Keratinocyte (primary cell): ENCODE measurements around the gene CHMP2B. TPM values are rescaled to one million over a fixed set of nuclear protein-coding genes. Genes with fewer than 3 reads are reported as not detected.
"Not testable (repeated sequence)": the region's sequence is repeated elsewhere in the genome, so short reads cannot be mapped to it uniquely, and the experiment has no call there.

Experiments
- DNase-seq: peaks from one replicate; pipeline ENCODE4 v3.0.0-alpha.2; 2011; ENCODE audit warnings: low read depth, missing footprints, low spot score
- FAIRE-seq: peaks from 2 replicates; lab custom pipeline; 2011; peaks lifted over from hg19 to GRCh38; lab: Jason Lieb, UNC
- H2AFZ ChIP-seq: 2 replicates; pipeline ENCODE4 v1.6.0; 2012; ENCODE audit warnings: low read length, control low read depth, inconsistent platforms; ENCODE audit not compliant: control insufficient read depth
- H3K27ac ChIP-seq: 2 replicates; pipeline ENCODE4 v1.5.1; 2011; ENCODE audit warnings: low read length; ENCODE audit not compliant: control insufficient read depth, insufficient read depth
- H3K27me3 ChIP-seq: 3 replicates; pipeline ENCODE4 v1.6.0; 2011; ENCODE audit warnings: low read length; ENCODE audit not compliant: control insufficient read depth, insufficient read depth; ENCODE audit errors: extremely low read depth
- H3K36me3 ChIP-seq, 2 experiments: 2 replicates in 1 of 2; 3 replicates in 1 of 2; pipeline ENCODE4 v1.5.1; 2011; ENCODE audit warnings: low read length in 2 of 2, mild to moderate bottlenecking in 1 of 2; ENCODE audit not compliant: control insufficient read depth in 2 of 2, insufficient read depth in 2 of 2; ENCODE audit errors: extremely low read depth in 1 of 2
- H3K4me1 ChIP-seq: 3 replicates; pipeline ENCODE4 v1.5.1; 2011; ENCODE audit warnings: low read length; ENCODE audit not compliant: control insufficient read depth, insufficient read depth; ENCODE audit errors: extremely low read depth
- H3K4me2 ChIP-seq: 3 replicates; pipeline ENCODE4 v1.6.0; 2011; ENCODE audit warnings: low read depth, low read length; ENCODE audit not compliant: control insufficient read depth, insufficient read depth; ENCODE audit errors: extremely low read depth
- H3K4me3 ChIP-seq, 3 experiments: fragments of 200-600 bp in 1 of 3; sonication (generic) in 1 of 3; 2 replicates in 2 of 3; 3 replicates in 1 of 3; pipeline ENCODE4 v1.5.1; 2011 to 2016; ENCODE audit warnings: low read length in 3 of 3, mild to moderate bottlenecking in 3 of 3, control low read depth in 2 of 3, inconsistent platforms in 1 of 3, low read depth in 1 of 3, mixed read lengths in 1 of 3, mixed run types in 1 of 3, moderate library complexity in 1 of 3; ENCODE audit not compliant: control insufficient read depth in 2 of 3, insufficient read depth in 2 of 3; ENCODE audit errors: extremely low read depth in 1 of 3
- H3K79me2 ChIP-seq: 2 replicates; pipeline ENCODE4 v1.6.0; 2012; ENCODE audit warnings: low read length; ENCODE audit not compliant: control insufficient read depth, insufficient read depth
- H3K9ac ChIP-seq: 3 replicates; pipeline ENCODE4 v1.6.0; 2011; ENCODE audit warnings: low read length; ENCODE audit not compliant: control insufficient read depth, insufficient read depth; ENCODE audit errors: extremely low read depth
- H3K9me1 ChIP-seq: 3 replicates; pipeline ENCODE4 v1.6.0; 2011; ENCODE audit warnings: low read length; ENCODE audit not compliant: control insufficient read depth, insufficient read depth; ENCODE audit errors: extremely low read depth
- H3K9me3 ChIP-seq: 2 replicates; pipeline ENCODE4 v1.5.1; 2012; ENCODE audit warnings: low read depth, low read length; ENCODE audit not compliant: control insufficient read depth
- H4K20me1 ChIP-seq: 3 replicates; pipeline ENCODE4 v1.6.0; 2011; ENCODE audit warnings: low read length; ENCODE audit not compliant: control insufficient read depth, insufficient read depth; ENCODE audit errors: extremely low read depth
- CTCF ChIP-seq, 3 experiments: IDR thresholded peaks in 1 of 3; conservative IDR thresholded peaks in 1 of 3; optimal IDR thresholded peaks in 1 of 3; 2 replicates in 2 of 3; 3 replicates in 1 of 3; pipeline versions ENCODE3 to v1.5.1; 2011; ENCODE audit warnings: low read length in 3 of 3, mild to moderate bottlenecking in 3 of 3, moderate library complexity in 2 of 3, control low read depth in 1 of 3, inconsistent platforms in 1 of 3; ENCODE audit not compliant: insufficient read depth in 2 of 3; ENCODE audit errors: extremely low read depth in 1 of 3
- EZH2 ChIP-seq: IDR thresholded peaks from one replicate; pipeline ENCODE4 v1.6.1; 2012; ENCODE audit warnings: inconsistent platforms, mild to moderate bottlenecking, low read length, moderate library complexity
- dilution Hi-C: fragments of 300-500 bp; cut with MboI; formaldehyde crosslinking; loops from one replicate; pipeline ENCODE4 v1.7.0; 2020; ENCODE audit warnings: low sequenced_read_pairs; ENCODE audit not compliant: extremely low pct_ligation_motif_present
- polyA plus RNA-seq, 5 experiments: library from polyadenylated mRNA; depleted of rRNA in 3 of 5; stranded (reverse) in 3 of 5; stranded (forward) in 1 of 5; unstranded in 1 of 5; fragments of >200 nt; gene quantifications; 1 replicate in 1 of 5; 2 replicates in 3 of 5; 3 replicates in 1 of 5; pipeline versions ENCODE4 v1.2.1 to v1.2.3, GENCODE V29; 2011 to 2012; ENCODE audit warnings: missing spikeins in 2 of 5, low read depth in 1 of 5, low replicate concordance in 1 of 5

The CHMP2B gene
- polyA plus RNA-seq, 1 donor (not counting 4 experiments of a cell fraction or from before 2014, with no cell fraction given), result 38.2 TPM

- no peaks in the 10 kb centered on the region for H3K27me3 ChIP-seq
- no peak for DNase-seq
- TF ChIP-seq EZH2 (no peak), CTCF (optimal IDR thresholded peaks at IDR 0.05 in 1 of 3, IDR thresholded peaks at IDR 0.05 in 1 of 3, conservative IDR thresholded peaks at IDR 0.05 in 1 of 3; ENCODE audit: extremely low read depth in 1 of 3, insufficient read depth in 2 of 3, low read length in 3 of 3) (no peak)
- H2AFZ ChIP-seq, result no peak overlapping the region
- dilution Hi-C loops, result no loop called here
- H3K9ac ChIP-seq, result no peak overlapping the region
- no peaks in the 10 kb centered on the region for H3K4me1 ChIP-seq
- H3K4me3 ChIP-seq, result no peak overlapping the region
- no peaks in the 10 kb centered on the region for H3K9me3 ChIP-seq
- H3K36me3 ChIP-seq, result peaks cover 0 to 2% of the 10 kb centered on the region in 2 experiments
- no peak overlapping the region for H3K4me2 ChIP-seq
- H3K27ac ChIP-seq, result no peak overlapping the region
- FAIRE-seq, result no peak
- no peaks in the 10 kb centered on the region for H3K9me1 ChIP-seq
- peaks cover 25% of the 10 kb centered on the region for H3K79me2 ChIP-seq
- no peaks in the 10 kb centered on the region for H4K20me1 ChIP-seq
Measured at GRCh38 chr3:87246662-87247429, 19.7 kb downstream of the CHMP2B start.

- H3K4me1 ChIP-seq, result no peaks in the 10 kb centered on the region
- TF ChIP-seq CTCF (optimal IDR thresholded peaks at IDR 0.05 in 1 of 3, IDR thresholded peaks at IDR 0.05 in 1 of 3, conservative IDR thresholded peaks at IDR 0.05 in 1 of 3; ENCODE audit: extremely low read depth in 1 of 3, insufficient read depth in 2 of 3, low read length in 3 of 3) (no peak), EZH2 (no peak)
- H3K9ac ChIP-seq, result no peak overlapping the region
- no peak overlapping the region for H3K27ac ChIP-seq
- no peak overlapping the region for H3K4me2 ChIP-seq
- no peaks in the 10 kb centered on the region for H3K27me3 ChIP-seq
- dilution Hi-C loops, result no loop called here
- no peak for DNase-seq
- no peaks in the 10 kb centered on the region for H3K9me1 ChIP-seq
- H3K79me2 ChIP-seq, result peaks cover 23% of the 10 kb centered on the region
- H3K9me3 ChIP-seq, result no peaks in the 10 kb centered on the region
- no peak for FAIRE-seq
- H3K4me3 ChIP-seq, result no peak overlapping the region
- no peaks in the 10 kb centered on the region for H4K20me1 ChIP-seq
- no peak overlapping the region for H2AFZ ChIP-seq
- peaks cover 0 to 4% of the 10 kb centered on the region in 2 experiments for H3K36me3 ChIP-seq
Measured at GRCh38 chr3:87247430-87247773, 20.3 kb downstream of the CHMP2B start.

GRCh38 chr3:87248231-87248630, 21.1 kb downstream of the CHMP2B start:
- H3K4me2 ChIP-seq, H3K36me3 ChIP-seq: not testable (repeated sequence)

More at GRCh38 chr3:87248231-87248630, 21.1 kb downstream of the CHMP2B start:
- H4K20me1 ChIP-seq, H2AFZ ChIP-seq, H3K9ac ChIP-seq, H3K4me1 ChIP-seq, H3K9me3 ChIP-seq, H3K9me1 ChIP-seq, FAIRE-seq, DNase-seq, dilution Hi-C loops, H3K4me3 ChIP-seq, H3K27ac ChIP-seq, H3K27me3 ChIP-seq: not testable (repeated sequence)
- peaks cover 15% of the 10 kb centered on the region for H3K79me2 ChIP-seq
